NCI-H2227 (cell line): ENCODE measurements around the gene TMEM86A.
"Not testable (repeated sequence)": the region's sequence is repeated elsewhere in the genome, so short reads cannot be mapped to it uniquely, and the experiment has no call there.

ENCODE experiments used
- DNase-seq: peaks from one replicate; lab custom pipeline; 2025; ENCODE audit not compliant: unreplicated experiment; lab: John Stamatoyannopoulos, UW

TMEM86A gene, protein sequence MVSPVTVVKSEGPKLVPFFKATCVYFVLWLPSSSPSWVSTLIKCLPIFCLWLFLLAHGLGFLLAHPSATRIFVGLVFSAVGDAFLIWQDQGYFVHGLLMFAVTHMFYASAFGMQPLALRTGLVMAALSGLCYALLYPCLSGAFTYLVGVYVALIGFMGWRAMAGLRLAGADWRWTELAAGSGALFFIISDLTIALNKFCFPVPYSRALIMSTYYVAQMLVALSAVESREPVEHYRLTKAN

DNA sequence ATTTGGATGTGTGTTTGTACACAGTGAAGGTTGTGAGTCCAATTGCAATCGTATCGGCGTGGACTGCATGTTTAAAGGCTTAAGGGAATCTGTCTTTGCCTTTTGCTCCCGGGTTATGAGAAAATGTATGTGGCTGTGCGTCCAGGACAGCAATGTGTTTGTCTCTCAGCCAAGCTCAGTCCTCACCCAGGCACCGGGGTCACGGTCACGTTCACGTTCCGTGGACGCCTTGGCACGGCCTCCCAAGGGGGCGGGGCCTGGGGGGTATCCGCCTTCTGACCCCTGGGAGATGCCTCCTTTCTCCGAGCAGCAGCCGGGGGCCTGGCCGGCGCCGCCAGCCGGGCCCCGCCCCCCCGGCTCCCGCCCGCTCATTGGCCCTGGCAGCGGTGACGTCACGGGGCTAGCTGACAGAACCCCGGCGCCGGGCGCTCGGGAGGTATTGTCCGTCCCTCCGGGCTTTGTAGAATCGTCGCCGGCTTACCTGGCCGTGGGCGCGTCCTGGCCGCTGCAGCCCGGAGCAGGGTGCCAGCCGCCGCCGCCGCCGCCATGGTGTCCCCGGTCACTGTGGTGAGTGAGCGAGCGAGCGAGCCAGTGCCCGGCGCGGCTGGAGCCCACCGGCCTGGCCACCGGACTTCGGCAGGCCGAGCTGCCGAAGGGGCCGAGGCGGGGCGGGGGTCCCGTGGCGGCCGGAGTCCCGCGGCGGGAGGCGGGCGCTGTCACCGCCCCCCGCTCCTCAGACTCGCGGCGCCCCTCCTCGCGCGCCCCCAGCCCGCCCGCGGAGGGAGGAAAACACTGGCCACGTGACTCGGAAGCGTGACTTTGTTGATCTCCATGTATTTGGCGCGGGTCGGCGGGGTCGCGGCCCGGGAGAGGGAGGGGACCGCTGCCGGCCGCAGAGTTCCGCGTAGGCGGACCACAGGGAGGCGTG lies at the start of gene TMEM86A:
TSS of gene TMEM86A (plus strand) at position 439 of the 928 bp plus-strand sequence. CDS start at position 547, 108 bp downstream.
- peak; percentile 95 for DNase-seq

DNA sequence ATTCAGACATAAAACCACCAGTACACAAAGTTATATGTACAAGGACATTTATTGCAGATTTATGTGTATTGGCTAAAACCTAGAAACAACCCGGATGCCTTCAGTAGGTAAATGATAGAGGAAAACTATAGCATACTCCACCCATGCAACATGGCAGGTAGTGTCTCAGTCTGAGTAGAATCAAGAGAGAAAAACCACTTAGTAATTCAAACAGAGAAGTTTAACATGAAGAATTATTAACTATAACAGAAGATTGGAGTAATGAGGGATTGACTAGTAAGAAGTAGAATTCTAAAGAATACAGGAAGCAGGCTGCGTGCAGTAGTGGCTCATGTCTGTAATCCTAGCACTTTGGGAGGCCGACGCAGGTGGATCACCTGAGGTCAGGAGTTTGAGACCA lies 48.2 kb upstream of the TMEM86A start:
- DNase-seq = no peak

DNA sequence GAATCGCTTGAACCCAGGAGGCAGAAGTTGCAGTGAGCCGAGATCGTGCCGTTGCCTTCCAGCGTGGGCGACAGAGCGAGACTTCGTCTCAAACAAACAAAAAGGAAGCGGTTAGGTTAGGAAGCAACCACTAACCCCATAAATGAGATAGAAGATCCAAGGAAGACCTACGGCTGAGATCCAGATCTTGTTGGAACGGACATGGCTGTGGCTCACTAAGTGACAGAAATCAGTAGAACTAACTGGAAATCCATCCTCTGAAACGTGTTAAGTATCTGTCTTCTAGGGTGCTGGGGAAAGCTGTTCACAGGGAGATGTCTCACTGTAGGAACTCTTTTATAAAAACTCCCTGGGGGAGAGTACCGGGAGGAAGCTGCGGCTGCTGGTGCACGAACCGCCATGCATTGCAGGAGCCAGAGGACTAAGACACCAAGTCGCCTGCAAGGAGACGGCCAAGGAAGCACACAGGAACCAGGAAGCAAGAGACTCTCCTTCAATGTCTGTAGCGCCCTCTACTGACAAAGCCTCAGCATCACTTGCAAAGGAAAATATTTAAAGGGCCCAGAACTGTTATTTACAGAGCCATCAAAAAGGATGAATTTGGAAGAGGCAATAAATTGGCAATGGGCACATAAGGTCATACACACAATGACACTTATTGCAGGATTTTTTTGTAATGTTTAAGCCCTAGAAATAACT lies 47.6 kb upstream of the TMEM86A start:
- DNase-seq = peak; percentile 24

DNA sequence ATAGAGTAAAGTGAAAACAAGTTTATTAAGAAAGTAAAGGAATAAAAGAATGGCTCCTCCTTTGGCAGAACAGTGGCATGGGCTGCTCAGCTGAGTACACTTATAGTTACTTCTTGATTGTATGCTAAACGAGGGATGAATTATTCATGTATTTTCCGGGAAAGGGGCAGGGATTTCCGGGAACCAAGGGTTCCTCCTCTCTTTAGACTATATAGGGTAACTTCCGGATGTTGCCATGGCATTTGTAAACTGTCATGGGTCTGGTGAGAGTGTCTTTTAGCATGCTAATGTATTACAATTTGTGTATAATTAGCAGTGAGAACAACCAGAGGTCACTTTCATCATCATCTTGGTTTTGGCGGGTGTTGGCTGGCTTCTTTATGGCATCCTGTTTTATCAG lies 40.9 kb upstream of the TMEM86A start:
- no peak for DNase-seq

DNA sequence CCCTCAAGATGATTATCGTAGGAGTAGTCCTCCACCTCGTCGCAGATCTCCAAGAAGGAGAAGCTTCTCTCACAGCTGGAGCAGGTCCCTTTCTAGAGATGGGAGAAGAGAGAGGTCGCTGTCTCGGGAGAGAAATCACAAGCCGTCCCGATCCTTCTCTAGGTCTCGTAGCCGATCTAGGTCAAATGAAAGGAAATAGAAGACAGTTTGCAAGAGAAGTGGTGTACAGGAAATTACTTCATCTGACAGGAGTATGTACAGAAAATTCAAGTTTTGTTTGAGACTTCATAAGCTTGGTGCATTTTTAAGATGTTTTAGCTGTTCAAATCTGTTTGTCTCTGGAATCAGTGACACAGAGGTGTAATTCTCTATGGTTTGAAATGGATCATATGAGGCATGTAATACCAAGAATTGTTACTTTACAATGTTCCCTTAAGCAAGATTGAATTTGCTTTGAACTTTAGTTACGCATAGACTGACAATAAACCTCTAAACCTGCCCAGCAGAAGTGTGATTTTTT lies 33.2 kb upstream of the TMEM86A start:
- not testable (repeated sequence) for DNase-seq

DNA sequence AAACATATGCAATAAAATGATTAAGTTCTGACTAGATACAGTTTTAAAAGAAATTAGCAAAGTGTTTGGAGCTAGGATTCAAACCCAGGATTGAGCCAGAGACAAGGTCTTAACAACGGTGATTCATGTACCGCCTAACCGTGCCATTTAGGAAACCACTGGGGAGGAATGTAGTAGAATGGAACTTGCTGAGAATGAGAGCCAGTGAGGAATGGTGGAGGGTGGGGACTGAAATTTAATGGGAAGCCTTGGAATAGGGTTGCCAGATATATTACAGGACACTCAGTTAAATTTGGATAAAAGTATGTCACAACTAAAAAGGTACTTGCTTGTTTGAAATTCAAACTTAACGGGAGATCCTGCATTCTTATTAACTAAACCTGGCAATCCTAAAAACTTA lies 30.4 kb upstream of the TMEM86A start:
- DNase-seq = no peak

DNA sequence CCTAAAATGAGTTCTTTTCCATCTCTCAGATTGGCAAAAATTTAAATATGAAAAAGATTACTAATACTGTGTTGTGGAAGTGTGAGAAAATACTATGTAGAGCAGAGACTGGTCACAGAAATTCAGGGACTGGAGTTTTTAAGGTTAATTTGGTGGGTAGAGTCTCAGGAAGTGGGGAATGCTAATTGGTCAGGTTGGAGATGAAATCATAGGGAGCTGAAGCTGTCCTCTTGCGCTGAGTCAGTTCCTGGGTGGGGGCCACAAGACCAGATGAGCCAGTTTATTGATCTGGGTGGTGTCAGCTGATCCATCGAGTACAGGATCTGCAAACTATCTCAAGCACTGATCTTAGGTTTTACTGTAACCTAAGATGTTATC lies 29.4 kb upstream of the TMEM86A start:
- DNase-seq = no peak

DNA sequence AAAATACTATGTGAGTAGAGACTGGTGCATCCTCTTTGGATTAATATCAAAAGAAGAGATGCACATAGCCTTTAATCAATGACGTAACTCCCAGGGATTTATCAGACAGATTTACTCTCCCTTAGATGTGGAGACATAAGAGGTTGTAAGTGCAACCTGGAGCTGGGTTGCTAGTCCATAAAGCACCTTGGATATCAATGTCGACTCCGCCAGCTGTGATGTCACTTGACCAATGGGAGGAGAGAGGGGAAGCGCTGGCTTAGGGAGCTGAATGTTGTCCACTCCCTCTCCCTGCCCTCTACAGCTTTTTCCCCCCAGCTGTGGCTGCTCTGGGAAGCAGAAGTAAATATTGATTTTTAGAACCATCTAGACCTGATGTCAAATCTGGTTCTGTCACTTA lies 28.9 kb upstream of the TMEM86A start:
- no peak for DNase-seq

DNA sequence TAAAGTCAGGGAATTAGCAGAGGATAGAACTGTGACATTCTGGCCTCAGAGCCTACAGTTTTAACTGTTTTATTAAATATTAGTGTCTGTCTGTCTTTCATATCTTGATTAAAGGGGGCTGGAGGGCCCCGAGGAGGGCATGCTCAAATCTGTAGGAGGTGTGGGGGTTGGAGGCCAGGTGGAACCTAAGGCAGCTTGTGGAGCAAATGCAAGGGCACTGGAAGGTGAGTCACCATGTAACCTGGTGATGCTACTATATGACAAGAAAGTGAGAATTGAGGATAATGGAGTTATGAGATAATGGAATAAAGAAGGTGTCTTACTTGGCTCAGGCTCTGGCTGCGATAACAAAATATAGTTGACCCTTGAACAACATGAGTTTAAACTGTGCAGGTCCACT lies 27.3 kb upstream of the TMEM86A start:
- DNase-seq = no peak

DNA sequence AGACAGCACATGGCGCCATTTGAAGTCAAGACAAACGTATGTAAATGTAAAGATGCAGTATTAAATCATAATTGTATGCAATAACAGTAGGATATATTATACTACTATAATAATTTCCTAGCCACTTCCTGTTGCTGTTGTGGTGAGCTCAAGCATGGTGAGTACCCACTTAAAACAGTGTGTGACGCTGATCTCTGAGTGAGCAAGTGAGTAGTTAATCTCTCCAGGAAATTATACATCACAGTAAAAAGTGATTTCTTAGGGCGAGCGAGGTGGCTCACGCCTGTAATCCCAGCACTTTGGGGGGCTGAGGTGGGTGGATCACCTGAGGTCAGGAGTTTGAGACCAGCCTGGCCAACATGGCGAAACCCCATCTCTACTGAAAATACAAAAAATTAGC lies 26.4 kb upstream of the TMEM86A start:
- not testable (repeated sequence) for DNase-seq

DNA sequence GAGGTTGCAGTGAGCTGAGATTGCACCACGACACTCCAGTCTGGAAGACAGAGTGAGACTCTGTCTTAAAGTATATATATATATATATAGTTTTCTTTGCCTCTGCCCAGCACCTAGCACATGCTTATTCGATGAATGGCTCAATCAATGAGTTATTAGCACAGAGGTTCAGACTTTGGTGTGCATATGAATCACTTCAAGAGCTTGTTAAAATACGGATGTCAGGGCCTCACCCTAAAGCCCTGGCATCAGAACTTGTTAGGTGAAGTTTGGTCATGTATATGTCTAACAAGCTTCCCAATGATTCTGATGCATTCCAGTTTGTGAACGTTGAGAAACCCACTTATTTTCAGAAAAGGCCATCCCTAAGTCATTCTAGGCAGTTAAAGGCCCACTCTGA lies 21.8 kb upstream of the TMEM86A start:
- no peak for DNase-seq

DNA sequence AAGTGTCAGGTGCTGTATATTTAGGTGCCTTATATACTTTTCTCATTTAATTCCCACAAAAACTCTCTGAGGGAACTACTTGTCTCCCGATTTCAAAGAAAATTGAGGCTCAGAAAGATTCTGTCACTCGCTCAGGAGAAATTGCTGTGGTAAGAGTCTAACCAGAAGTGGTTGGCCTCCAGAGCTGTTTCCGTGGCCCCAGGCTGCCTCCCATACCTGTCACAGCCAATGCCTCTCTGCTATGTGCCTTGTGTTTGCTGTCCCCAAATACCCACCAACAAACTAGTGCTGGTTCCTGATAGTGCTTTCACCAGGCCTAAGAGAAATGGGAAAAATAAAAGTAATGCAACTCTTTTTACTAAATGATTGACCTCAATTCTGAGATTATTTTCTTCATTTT lies 21.0 kb upstream of the TMEM86A start:
- no peak for DNase-seq

DNA sequence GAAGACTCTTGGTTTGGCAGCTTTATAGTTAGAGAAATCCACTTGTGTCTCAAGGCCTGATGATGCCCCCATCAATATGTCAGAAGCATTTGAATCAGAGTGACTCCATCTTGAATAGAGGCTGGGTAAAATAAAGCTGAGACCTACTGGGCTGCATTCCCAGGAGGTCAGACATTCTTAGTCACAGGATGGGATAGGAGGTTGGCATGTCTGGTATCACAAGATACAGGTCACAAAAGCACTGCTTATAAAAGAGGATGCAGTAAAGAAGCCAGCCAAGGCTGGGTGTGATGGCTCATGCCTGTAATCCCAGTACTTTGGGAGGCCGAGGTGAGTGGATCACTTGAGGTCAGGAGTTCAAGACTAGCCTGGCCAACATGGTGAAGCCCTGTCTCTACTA lies 16.6 kb upstream of the TMEM86A start:
- DNase-seq = not testable (repeated sequence)

DNA sequence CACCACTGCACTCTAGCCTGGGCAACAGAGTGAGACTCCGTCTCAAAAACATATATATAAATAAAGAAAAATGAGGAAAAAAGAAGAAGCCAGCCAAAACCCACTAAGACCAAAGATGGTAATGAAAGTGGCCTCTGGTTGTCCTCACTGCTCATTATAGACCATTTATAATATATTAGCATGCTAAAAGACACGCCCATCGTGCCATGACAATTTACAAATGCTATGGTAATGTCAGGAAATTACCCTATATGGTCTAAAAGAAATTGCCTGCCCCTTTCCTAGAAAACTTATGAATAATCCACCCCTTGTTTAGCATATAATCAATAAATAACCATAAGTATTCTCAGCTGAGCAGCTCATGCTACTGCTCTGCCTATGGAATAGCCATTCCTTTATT lies 16.1 kb upstream of the TMEM86A start:
- no peak for DNase-seq

DNA sequence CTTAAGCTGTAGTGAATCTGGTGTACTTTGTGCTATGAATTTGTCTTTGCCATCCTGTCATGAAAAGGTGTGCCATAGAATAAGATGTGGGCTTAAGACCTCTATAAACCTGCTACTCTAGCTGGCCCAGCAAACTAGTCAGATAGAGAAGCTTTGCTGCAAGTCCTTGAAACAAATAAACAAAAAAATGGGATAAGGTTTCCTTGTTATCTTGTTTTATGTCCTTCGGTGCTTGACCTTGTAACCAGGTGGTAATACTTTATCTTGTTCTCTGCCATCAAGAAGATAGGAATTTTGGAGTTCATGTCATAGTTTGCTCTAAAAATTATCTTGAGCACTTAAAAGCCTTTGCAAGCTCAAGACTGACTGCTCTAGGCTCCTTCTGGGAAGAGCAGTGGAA lies 14.3 kb upstream of the TMEM86A start:
- DNase-seq = no peak

DNA sequence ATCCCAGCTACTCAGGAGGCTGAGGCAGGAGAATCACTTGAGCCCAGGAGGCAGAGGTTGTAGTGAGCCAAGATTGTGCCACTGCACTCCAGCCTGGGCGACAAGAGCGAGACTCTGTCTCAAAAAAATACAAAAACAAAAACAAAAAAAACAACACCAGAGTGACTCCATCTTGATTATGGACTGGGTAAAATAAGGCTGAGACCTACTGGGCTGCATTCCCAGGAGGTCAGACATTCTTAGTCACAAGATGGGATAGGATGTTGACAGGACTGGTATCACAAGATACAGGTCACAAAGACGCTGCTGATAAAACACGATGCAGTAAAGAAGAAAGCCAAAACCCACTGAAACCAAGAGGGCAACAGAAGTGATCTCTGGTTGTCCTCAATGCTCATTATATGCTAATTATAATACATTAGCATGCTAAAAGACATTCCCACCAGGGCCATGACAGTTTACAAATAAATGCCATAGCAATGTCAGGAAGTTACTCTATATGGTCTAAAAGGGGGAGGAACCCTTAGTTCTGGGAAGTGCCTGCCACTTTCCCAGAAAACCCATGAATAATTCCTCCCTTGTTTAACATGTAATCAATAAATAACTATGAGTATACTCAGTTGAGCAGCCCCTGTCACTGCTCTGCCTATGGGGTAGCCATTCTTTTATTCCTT lies 7.0 kb upstream of the TMEM86A start:
- not testable (repeated sequence) for DNase-seq

DNA sequence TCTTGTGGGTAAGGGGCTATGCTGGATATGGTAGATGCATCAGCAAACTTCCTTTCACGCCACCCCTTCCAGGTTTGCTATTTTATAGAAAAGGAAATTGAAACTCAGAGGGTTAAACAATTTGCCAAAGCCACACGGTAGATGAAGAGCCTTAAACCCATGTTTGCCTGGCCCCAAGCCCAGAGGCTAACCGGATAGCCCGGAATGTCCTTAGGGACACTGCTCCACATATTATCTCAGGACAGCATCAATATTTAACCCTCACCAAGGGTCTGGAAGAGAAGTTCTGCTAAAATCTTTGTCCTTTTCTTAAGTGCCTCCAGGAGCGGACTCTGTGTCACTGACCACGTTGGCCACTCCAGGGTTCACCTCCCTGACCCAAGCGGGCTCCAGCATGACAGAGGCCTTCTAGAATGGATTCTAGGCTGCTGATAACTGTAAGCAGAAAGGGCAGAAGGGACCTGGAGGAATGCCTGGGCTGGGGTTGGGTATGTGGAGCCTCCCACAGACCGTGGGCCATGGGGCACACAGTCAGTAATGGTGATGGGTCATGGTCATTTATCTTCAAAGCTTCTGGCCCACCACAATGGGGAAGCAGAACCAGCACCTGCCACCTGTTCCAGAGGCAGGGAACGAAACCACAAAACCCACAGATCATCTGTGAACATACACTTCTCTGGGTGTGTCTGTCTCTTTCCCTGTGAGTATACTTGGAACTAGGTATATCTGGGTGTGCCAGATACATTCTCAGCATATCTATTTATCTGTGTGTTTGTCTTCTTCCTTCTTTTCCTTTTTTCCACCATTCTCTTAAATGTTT lies 5.4 kb upstream of the TMEM86A start:
- no peak for DNase-seq

DNA sequence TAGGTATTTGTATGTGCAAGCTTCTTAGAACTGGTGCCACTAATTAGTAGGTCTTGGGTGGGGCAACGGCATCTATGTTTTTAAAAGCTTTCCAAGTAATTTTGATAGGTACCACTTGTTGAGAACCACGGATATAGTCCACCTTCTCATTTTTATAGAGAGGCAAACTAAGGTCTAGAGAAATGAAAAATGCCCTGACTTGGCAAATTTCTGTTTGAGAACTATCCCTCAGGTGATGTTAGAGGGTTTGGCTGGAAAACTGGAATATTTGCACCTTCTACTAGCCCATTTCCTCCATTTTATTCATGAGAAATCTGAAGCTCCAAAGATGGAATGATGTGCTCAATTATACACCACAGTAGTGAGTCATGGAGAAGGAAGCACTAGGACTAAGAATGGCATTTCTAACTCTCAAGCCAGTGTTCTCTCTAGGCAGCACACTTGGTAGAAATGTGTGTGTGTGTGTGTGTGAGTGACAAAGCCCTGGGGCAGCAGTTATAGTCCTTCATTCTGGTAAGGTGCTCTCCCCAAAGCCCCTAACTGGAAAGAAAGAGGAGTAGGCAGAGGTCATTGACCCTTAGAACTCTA lies 1.8 kb upstream of the TMEM86A start:
- DNase-seq = no peak

DNA sequence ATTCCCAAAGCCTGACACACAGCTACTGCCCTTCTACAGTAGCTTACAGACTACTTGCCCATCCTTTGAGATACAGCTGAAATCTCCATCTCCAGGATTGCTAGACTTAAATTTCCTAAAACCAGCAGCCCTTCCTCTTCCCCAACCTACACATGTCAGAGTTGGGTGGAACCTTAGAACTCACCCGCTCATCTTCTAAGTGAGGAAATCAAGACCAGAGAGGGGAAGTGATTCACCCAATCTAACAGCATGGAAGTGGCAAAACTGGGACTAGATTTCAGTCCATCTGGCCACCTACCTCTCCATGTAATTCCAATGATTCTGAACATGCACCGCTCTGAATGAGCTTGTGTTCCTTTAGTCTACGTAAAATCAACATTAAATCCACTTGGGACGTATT lies 1.0 kb upstream of the TMEM86A start:
- no peak for DNase-seq

DNA sequence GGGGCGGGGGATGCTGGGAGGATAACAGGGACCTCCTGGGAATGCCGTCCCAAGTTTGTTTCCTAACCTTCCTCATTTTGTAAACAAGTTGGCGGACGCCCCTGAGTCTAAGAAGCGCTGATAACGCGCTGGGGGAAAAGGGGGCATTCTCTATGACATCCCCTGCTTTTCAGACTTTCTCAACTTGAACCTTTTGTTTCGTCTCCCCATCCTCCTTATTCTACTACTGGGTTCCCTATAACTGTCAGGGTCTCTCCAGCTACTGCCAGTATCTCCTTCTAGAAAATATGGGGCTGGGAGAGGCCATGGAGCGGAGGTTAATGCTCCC lies 654 bp downstream of the TMEM86A start:
- DNase-seq = no peak
